IMR-90 (cell line): ENCODE results near the gene NR5A2. TPM values are rescaled to one million over a fixed set of nuclear protein-coding genes. Genes with fewer than 3 reads are reported as not detected.

Experiments used
- ATAC-seq: fragments of 200-7000 bp; cut with Tn5 transposase; 2 replicates; pipeline ENCODE4 v1.9.1; 2020; ENCODE audit warnings: low read depth, mild to moderate bottlenecking, moderate library complexity
- BruUV-seq: library from RNA; stranded (reverse); fragments of 400-500 nt; replicated peaks from 2 replicates; lab custom pipeline; 2021; lab: Mats Ljungman, UMichigan
- CTCF ChIA-PET: fragments of 300-600 bp; formaldehyde crosslinking; extraction: SDS; loops from one replicate; lab custom pipeline; 2021; ENCODE audit warnings: antibody characterized with exemption; lab: Yijun Ruan, JAX
- POLR2A ChIA-PET: fragments of 300-600 bp; sonication (Branson Sonifier 250); formaldehyde crosslinking; loops from one replicate; lab custom pipeline; 2022; ENCODE audit warnings: antibody characterized with exemption; ENCODE audit not compliant: unreplicated experiment; lab: Charles Lee
- DNase-seq: peaks from one replicate; pipeline ENCODE4 v3.0.0; 2013
- H2AFZ ChIP-seq: replicated peaks from 2 replicates; pipeline ENCODE3; 2013; ENCODE audit warnings: low read length, mild to moderate bottlenecking; ENCODE audit not compliant: poor library complexity
- H2AK5ac ChIP-seq: 2 replicates; pipeline ENCODE4 v1.6.1; 2013; ENCODE audit warnings: low read depth, low read length, inconsistent platforms
- H2AK9ac ChIP-seq: replicated peaks from 2 replicates; pipeline ENCODE3; 2013; ENCODE audit warnings: mild to moderate bottlenecking, low read depth, low read length, moderate library complexity; ENCODE audit not compliant: poor library complexity
- H2BK120ac ChIP-seq: 2 replicates; pipeline ENCODE4 v1.6.1; 2013; ENCODE audit warnings: low read depth, low read length, inconsistent platforms
- H2BK15ac ChIP-seq: 3 replicates; pipeline ENCODE4 v1.6.1; 2013; ENCODE audit warnings: low read depth, low read length, inconsistent platforms
- H2BK20ac ChIP-seq: 2 replicates; pipeline ENCODE4 v1.6.1; 2013; ENCODE audit warnings: low read depth, mild to moderate bottlenecking, inconsistent platforms, low read length, moderate library complexity
- H2BK5ac ChIP-seq: 2 replicates; pipeline ENCODE4 v1.6.1; 2013; ENCODE audit warnings: mild to moderate bottlenecking, low read depth, low read length, inconsistent platforms; ENCODE audit not compliant: poor library complexity, severe bottlenecking
- H3K14ac ChIP-seq: replicated peaks from 2 replicates; pipeline ENCODE4 v1.6.1; 2013; ENCODE audit warnings: low read depth, low read length, inconsistent platforms
- H3K18ac ChIP-seq: 2 replicates; pipeline ENCODE4 v1.6.1; 2013; ENCODE audit warnings: low read depth, low read length, control low read depth
- H3K23ac ChIP-seq: 2 replicates; pipeline ENCODE4 v1.6.1; 2013; ENCODE audit warnings: low read depth, low read length, inconsistent platforms
- H3K27ac ChIP-seq: 2 replicates; pipeline ENCODE4 v1.5.1; 2013; ENCODE audit warnings: mild to moderate bottlenecking, control low read depth, low read length; ENCODE audit not compliant: insufficient read depth
- H3K27me3 ChIP-seq: 2 replicates; pipeline ENCODE4 v1.6.1; 2013; ENCODE audit warnings: low read length; ENCODE audit not compliant: control insufficient read depth, insufficient read depth
- H3K36me3 ChIP-seq: 2 replicates; pipeline ENCODE4 v1.6.1; 2013; ENCODE audit warnings: low read length, mixed read lengths; ENCODE audit not compliant: control insufficient read depth, insufficient read depth
- H3K4ac ChIP-seq: 2 replicates; pipeline ENCODE4 v1.6.1; 2013; ENCODE audit warnings: low read depth, low read length, inconsistent platforms
- H3K4me1 ChIP-seq: 2 replicates; pipeline ENCODE4 v1.6.1; 2013; ENCODE audit warnings: low read length, mixed read lengths; ENCODE audit not compliant: control insufficient read depth, insufficient read depth
- H3K4me2 ChIP-seq: 2 replicates; pipeline ENCODE4 v1.6.1; 2013; ENCODE audit warnings: low read depth, mild to moderate bottlenecking, control low read depth, low read length, moderate library complexity
- H3K4me3 ChIP-seq: 2 replicates; pipeline ENCODE4 v1.5.1; 2013; ENCODE audit warnings: low read depth, mild to moderate bottlenecking, control low read depth, low read length, moderate library complexity; ENCODE audit not compliant: insufficient read depth
- H3K56ac ChIP-seq: 2 replicates; pipeline ENCODE4 v1.6.1; 2013; ENCODE audit warnings: low read length, inconsistent platforms; ENCODE audit not compliant: insufficient read depth; ENCODE audit errors: extremely low read depth
- H3K79me1 ChIP-seq, 2 experiments: 2 replicates each; pipeline ENCODE4 v1.6.1; 2013; ENCODE audit warnings: low read length in 2 of 2, inconsistent platforms in 1 of 2, low read depth in 1 of 2
- H3K9ac ChIP-seq: 2 replicates; pipeline ENCODE4 v1.6.1; 2013; ENCODE audit warnings: low read depth, low read length, control low read depth
- H3K9me1 ChIP-seq: 2 replicates; pipeline ENCODE4 v1.6.1; 2013; ENCODE audit warnings: low read length, inconsistent platforms; ENCODE audit not compliant: insufficient read depth
- H3K9me3 ChIP-seq: 2 replicates; pipeline ENCODE4 v1.6.1; 2013; ENCODE audit warnings: low read length; ENCODE audit not compliant: control insufficient read depth, insufficient read depth
- H4K20me1 ChIP-seq: 2 replicates; pipeline ENCODE4 v1.6.1; 2013; ENCODE audit warnings: low read length, inconsistent platforms; ENCODE audit not compliant: insufficient read depth
- H4K5ac ChIP-seq: 2 replicates; pipeline ENCODE4 v1.6.1; 2013; ENCODE audit warnings: mild to moderate bottlenecking, low read depth, low read length, control low read depth
- H4K8ac ChIP-seq, 2 experiments: 2 replicates each; pipeline ENCODE4 v1.6.1; 2013; ENCODE audit warnings: low read depth in 2 of 2, low read length in 2 of 2, control low read depth in 1 of 2, inconsistent platforms in 1 of 2
- H4K91ac ChIP-seq: 2 replicates; pipeline ENCODE4 v1.6.1; 2013; ENCODE audit warnings: low read depth, low read length, inconsistent platforms; ENCODE audit not compliant: insufficient read depth
- MAZ ChIP-seq: IDR thresholded peaks from 2 replicates; pipeline ENCODE4 v1.6.1; 2012; ENCODE audit warnings: low read depth, mild to moderate bottlenecking, low read length, improper control_type of control experiment, moderate library complexity, borderline replicate concordance
- NFE2L2 ChIP-seq: fragments of 150-350 bp; IDR thresholded peaks from 2 replicates; pipeline ENCODE4 v1.6.1; 2016; ENCODE audit warnings: low read depth, mild to moderate bottlenecking, low read length
- WGBS, 2 experiments: methylation state at CpG; one replicate each; pipeline versions ENCODE4 v1.1.5 to v1.1.7; 2013; ENCODE audit warnings: missing lambda C conversion rate in 2 of 2; ENCODE audit not compliant: insufficient read length in 1 of 2; ENCODE audit errors: extremely low coverage in 2 of 2; 5-methylcytosine and 5-hydroxymethylcytosine counted together
- dilution Hi-C: fragments of 300-500 bp; cut with HindIII; formaldehyde crosslinking; loops from one replicate; pipeline ENCODE4 v1.14.3; 2018; ENCODE audit warnings: low sequenced_read_pairs; ENCODE audit not compliant: unreplicated experiment
- in situ Hi-C: fragments of 300-500 bp; cut with MboI; formaldehyde crosslinking; loops from 3 replicates; pipeline ENCODE4 v1.14.3; 2019; ENCODE audit warnings: low sequenced_read_pairs, inconsistent platforms, mixed read lengths
- intact Hi-C: fragments of 100-400 bp; cut with micrococcal nuclease; formaldehyde crosslinking; loops from 2 replicates; pipeline ENCODE4 v1.10.0; 2022
- polyA plus RNA-seq, 3 experiments: library from polyadenylated mRNA; depleted of rRNA; stranded (reverse); fragments of >200 nt; gene quantifications; 2 replicates each; pipeline ENCODE4 v1.2.3, GENCODE V29; 2012; ENCODE audit warnings: low replicate concordance in 1 of 3
- total RNA-seq: library from RNA; depleted of rRNA; stranded (reverse); fragments of >200 nt; gene quantifications from 2 replicates; pipeline ENCODE4 v1.2.3, GENCODE V29; 2012
- TF ChIP-seq, protein P1 (sequence below): conservative IDR thresholded peaks from 2 replicates; pipeline ENCODE4 v1.5.1; 2012; ENCODE audit warnings: mild to moderate bottlenecking, low read depth, low read length, improper control_type of control experiment

NR5A2 gene
- total and polyA plus RNA-seq, 2 of the 4 experiments (the other 2 are of a cell fraction), result 0.03 to 0.18 TPM

DNA sequence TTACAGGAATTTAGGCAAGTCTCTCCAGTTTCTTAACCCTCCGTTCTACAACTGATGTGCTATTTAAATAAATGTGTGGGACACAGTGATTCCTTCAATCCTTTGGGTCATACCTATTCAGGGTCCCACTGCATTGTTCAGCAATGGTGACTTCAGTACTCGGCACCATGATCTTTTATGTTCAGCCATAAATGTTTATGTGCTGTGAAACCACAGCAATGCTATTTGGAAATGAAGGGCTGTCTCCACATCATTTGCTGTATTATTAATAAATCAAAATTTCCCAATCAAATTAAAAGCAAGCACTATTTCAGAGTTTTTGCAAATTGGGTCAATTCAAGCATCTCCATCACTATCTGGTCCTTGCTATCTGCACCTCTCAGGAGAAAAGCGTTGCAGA, 84.8 kb downstream of the NR5A2 start:
- Histone ChIP-seq H3K4me1 (no peaks in the 10 kb centered on the region), H4K91ac (no peak overlapping the region), H2AK9ac (no peak overlapping the region), H2AFZ (no peak overlapping the region), H4K5ac (no peak overlapping the region), H3K27me3 (no peaks in the 10 kb centered on the region; the same call in 1 of the 2 replicates), H3K18ac (no peak overlapping the region), H2BK20ac (no peak overlapping the region), H3K4me3 (no peak overlapping the region), H3K14ac (no peak overlapping the region), H4K20me1 (no peaks in the 10 kb centered on the region), H3K56ac (no peak overlapping the region), H2BK5ac (no peak overlapping the region), H3K23ac (no peak overlapping the region), H4K8ac (no peak overlapping the region), H2AK5ac (no peak overlapping the region), H3K4ac (no peak overlapping the region), H3K9me1 (no peaks in the 10 kb centered on the region), H3K79me1 (no peaks in the 10 kb centered on the region), H2BK120ac (no peak overlapping the region), H3K9ac (no peak overlapping the region), H3K4me2 (no peak overlapping the region), H3K27ac (no peak overlapping the region), H3K36me3 (no peaks in the 10 kb centered on the region), H3K9me3 (no peaks in the 10 kb centered on the region), H2BK15ac (no peak overlapping the region)
- intact Hi-C loops, result no loop called here
- CTCF ChIA-PET, result no interaction called here
- DNase-seq (no peak), ATAC-seq (no peak)
- TF ChIP-seq, protein P1, sequence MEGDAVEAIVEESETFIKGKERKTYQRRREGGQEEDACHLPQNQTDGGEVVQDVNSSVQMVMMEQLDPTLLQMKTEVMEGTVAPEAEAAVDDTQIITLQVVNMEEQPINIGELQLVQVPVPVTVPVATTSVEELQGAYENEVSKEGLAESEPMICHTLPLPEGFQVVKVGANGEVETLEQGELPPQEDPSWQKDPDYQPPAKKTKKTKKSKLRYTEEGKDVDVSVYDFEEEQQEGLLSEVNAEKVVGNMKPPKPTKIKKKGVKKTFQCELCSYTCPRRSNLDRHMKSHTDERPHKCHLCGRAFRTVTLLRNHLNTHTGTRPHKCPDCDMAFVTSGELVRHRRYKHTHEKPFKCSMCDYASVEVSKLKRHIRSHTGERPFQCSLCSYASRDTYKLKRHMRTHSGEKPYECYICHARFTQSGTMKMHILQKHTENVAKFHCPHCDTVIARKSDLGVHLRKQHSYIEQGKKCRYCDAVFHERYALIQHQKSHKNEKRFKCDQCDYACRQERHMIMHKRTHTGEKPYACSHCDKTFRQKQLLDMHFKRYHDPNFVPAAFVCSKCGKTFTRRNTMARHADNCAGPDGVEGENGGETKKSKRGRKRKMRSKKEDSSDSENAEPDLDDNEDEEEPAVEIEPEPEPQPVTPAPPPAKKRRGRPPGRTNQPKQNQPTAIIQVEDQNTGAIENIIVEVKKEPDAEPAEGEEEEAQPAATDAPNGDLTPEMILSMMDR, result no peak
- TF ChIP-seq NFE2L2 (no peak), MAZ (no peak)
- POLR2A ChIA-PET, result no interaction called here
- BruUV-seq, result no TSS peak
- dilution Hi-C loops, result no loop called here
- 100% methylated on average over 1 of the region's 3 CpGs; no CpG with 5 or more reads in 1 of the 2 experiments for WGBS, 2 experiments
- in situ Hi-C loops, result no loop called here
